Breast epithelium (tissue), 4 donors: Measurements from ENCODE around the gene XYLT1. TPM values are rescaled to one million over a fixed set of nuclear protein-coding genes. Genes with fewer than 3 reads are reported as not detected.

Source experiments
- DNase-seq, 2 donors: peaks; one replicate each; pipeline ENCODE4 v3.0.0-alpha.2; 2019; ENCODE audit warnings: low spot score in 2 of 2
- H3K27ac ChIP-seq, 2 donors: fragments of 200-600 bp; sonication (generic) in 1 of 2; one replicate each; pipeline ENCODE4 v1.5.1; 2016 to 2019; ENCODE audit warnings: mild to moderate bottlenecking in 1 of 2
- H3K27me3 ChIP-seq, 2 donors: fragments of 200-600 bp; sonication (generic) in 1 of 2; one replicate each; pipeline versions ENCODE4 v1.5.1 to v1.6.0; 2017 to 2019; ENCODE audit warnings: control low read depth in 1 of 2, mild to moderate bottlenecking in 1 of 2
- H3K36me3 ChIP-seq: fragments of 200-600 bp; one replicate; pipeline ENCODE4 v1.5.1; 2019
- H3K4me1 ChIP-seq, 2 donors: fragments of 200-600 bp; sonication (generic); one replicate each; pipeline ENCODE4 v1.5.1; 2016 to 2019; ENCODE audit warnings: control low read depth in 1 of 2
- H3K4me3 ChIP-seq, 3 donors: fragments of 200-600 bp; sonication (generic); 1 replicate in 2 of 3; 2 replicates in 1 of 3; pipeline ENCODE4 v1.5.1; 2016 to 2019; ENCODE audit warnings: mild to moderate bottlenecking in 3 of 3, moderate library complexity in 2 of 3
- H3K9me3 ChIP-seq, 2 donors: fragments of 200-600 bp; sonication (generic) in 1 of 2; one replicate each; pipeline ENCODE4 v1.5.1; 2016 to 2019; ENCODE audit warnings: control low read depth in 1 of 2
- POLR2A ChIP-seq: fragments of 450-650 bp; IDR thresholded peaks from one replicate; pipeline ENCODE4 v1.6.1; 2016; ENCODE audit warnings: antibody characterized with exemption, mild to moderate bottlenecking, moderate library complexity
- POLR2AphosphoS5 ChIP-seq, 3 donors: sonication (generic); formaldehyde crosslinking; IDR thresholded peaks; one replicate each; pipeline ENCODE4 v1.6.1; 2017; ENCODE audit warnings: antibody characterized with exemption in 3 of 3
- intact Hi-C: fragments of 100-400 bp; cut with DNase I; formaldehyde crosslinking; loops from one replicate; pipeline ENCODE4 v1.15.1; 2023; ENCODE audit warnings: low total_unique reads
- total RNA-seq, 3 donors: library from RNA; depleted of rRNA; stranded (reverse); fragments of >200 nt; gene quantifications; one replicate each; pipeline ENCODE4 v1.1.0, GENCODE V29; 2016
- TF ChIP-seq, protein P1 (sequence below), 3 donors: fragments of 450-650 bp; IDR thresholded peaks; one replicate each; pipeline ENCODE4 v1.5.1; 2016 to 2017; ENCODE audit warnings: antibody characterized with exemption in 3 of 3, mild to moderate bottlenecking in 3 of 3, moderate library complexity in 3 of 3

XYLT1 gene
- total RNA-seq, 3 donors from 2014 or later, result 11.9 to 32.8 (median 13.8) TPM

- H3K9me3 ChIP-seq, result no peaks in the 10 kb centered on the region
- no peaks in the 10 kb centered on the region for H3K27me3 ChIP-seq
- H3K4me1 ChIP-seq, result no peaks in the 10 kb centered on the region
- H3K4me3 ChIP-seq, result no peak overlapping the region
- intact Hi-C loops, result loop anchor here (10.0 kb wide), 1 partner anchor 495 kb away; no protein-coding TSS in a partner anchor
- no peaks in the 10 kb centered on the region for H3K36me3 ChIP-seq
- H3K27ac ChIP-seq, result no peak overlapping the region
- no peak for DNase-seq
- TF ChIP-seq, protein P1, sequence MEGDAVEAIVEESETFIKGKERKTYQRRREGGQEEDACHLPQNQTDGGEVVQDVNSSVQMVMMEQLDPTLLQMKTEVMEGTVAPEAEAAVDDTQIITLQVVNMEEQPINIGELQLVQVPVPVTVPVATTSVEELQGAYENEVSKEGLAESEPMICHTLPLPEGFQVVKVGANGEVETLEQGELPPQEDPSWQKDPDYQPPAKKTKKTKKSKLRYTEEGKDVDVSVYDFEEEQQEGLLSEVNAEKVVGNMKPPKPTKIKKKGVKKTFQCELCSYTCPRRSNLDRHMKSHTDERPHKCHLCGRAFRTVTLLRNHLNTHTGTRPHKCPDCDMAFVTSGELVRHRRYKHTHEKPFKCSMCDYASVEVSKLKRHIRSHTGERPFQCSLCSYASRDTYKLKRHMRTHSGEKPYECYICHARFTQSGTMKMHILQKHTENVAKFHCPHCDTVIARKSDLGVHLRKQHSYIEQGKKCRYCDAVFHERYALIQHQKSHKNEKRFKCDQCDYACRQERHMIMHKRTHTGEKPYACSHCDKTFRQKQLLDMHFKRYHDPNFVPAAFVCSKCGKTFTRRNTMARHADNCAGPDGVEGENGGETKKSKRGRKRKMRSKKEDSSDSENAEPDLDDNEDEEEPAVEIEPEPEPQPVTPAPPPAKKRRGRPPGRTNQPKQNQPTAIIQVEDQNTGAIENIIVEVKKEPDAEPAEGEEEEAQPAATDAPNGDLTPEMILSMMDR (IDR thresholded peaks at IDR 0.05), result no peak
- TF ChIP-seq POLR2A, result no peak
Observed at GRCh38 chr16:17499223-17499902, 28.6 kb upstream of the XYLT1 start.

DNA sequence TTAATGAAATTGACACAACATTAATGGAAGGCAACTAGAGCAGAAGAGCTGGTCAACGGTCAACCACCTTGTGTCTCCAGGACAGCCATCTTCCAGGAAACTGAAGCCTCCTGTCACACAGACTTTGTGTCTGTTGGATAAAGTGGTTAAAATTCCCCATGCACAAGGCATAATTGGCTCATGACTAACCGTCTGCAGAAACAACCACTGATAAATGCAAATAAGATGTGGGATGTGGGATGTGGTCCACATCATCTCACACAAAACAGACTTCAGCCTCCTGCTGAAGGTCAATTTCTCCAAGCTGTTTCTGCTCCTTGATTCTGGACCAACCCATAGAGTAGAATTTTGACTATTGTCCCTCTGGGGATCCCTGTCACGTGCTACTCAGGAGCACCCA is 26.9 kb upstream of the XYLT1 start:
- no peaks in the 10 kb centered on the region for H3K27me3 ChIP-seq
- no peak for DNase-seq
- H3K9me3 ChIP-seq, result no peaks in the 10 kb centered on the region
- H3K4me1 ChIP-seq, result no peaks in the 10 kb centered on the region
- H3K27ac ChIP-seq, result no peak overlapping the region
- H3K4me3 ChIP-seq, result no peak overlapping the region
- TF ChIP-seq, protein P1 (IDR thresholded peaks at IDR 0.05), result no peak
- no peak for TF ChIP-seq POLR2AphosphoS5 (IDR thresholded peaks at IDR 0.05)
- TF ChIP-seq POLR2A, result no peak
- no peaks in the 10 kb centered on the region for H3K36me3 ChIP-seq
- intact Hi-C loops, result loop anchor here (10.0 kb wide), 1 partner anchor 493 kb away; no protein-coding TSS in a partner anchor

DNA sequence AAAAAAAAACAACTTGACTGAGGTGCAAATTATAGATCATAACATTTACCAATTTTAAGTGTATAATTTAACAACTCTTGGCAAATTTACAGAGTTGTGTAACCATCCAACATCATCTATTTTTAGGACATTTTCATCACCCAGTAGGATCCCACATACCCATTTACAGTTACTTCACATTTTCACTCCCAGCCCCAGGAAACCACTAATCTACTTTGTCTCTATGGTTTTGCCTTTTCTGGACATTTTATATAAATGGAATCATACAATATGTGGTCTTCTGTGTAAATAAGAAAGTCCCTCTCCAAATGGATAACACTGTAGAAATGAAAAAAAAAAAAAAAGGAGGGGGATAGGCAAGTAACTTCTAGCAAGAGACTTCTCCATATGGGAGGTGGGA is 26.1 kb upstream of the XYLT1 start:
- H3K4me1 ChIP-seq, result no peaks in the 10 kb centered on the region
- H3K27me3 ChIP-seq, result no peaks in the 10 kb centered on the region
- H3K4me3 ChIP-seq, result no peak overlapping the region
- H3K27ac ChIP-seq, result no peak overlapping the region
- no peak for TF ChIP-seq POLR2AphosphoS5 (IDR thresholded peaks at IDR 0.05)
- no peak for TF ChIP-seq POLR2A
- TF ChIP-seq, protein P1 (IDR thresholded peaks at IDR 0.05), result no peak
- no peaks in the 10 kb centered on the region for H3K36me3 ChIP-seq
- intact Hi-C loops, result loop anchor here (10.0 kb wide), 1 partner anchor 492 kb away; no protein-coding TSS in a partner anchor
- no peaks in the 10 kb centered on the region for H3K9me3 ChIP-seq
- no peak for DNase-seq

GRCh38 chr16:17493012-17493411 is 22.3 kb upstream of the XYLT1 start:
- intact Hi-C loops, result loop anchor here (10.0 kb wide), 1 partner anchor 488 kb away; no protein-coding TSS in a partner anchor
- TF ChIP-seq POLR2A (no peak), POLR2AphosphoS5 (IDR thresholded peaks at IDR 0.05) (no peak)
- TF ChIP-seq, protein P1 (IDR thresholded peaks at IDR 0.05), result no peak

GRCh38 chr16:17491140-17491662 is 20.4 kb upstream of the XYLT1 start:
- H3K27me3 ChIP-seq, result no peaks in the 10 kb centered on the region
- H3K4me3 ChIP-seq, result no peak overlapping the region
- TF ChIP-seq, protein P1 (IDR thresholded peaks at IDR 0.05), result no peak
- no peak for TF ChIP-seq POLR2AphosphoS5 (IDR thresholded peaks at IDR 0.05)
- no peak for TF ChIP-seq POLR2A
- H3K4me1 ChIP-seq, result no peaks in the 10 kb centered on the region
- no peaks in the 10 kb centered on the region for H3K36me3 ChIP-seq
- DNase-seq, result no peak
- H3K9me3 ChIP-seq, result no peaks in the 10 kb centered on the region
- intact Hi-C loops, result loop anchor here (10.0 kb wide), 1 partner anchor 486 kb away; no protein-coding TSS in a partner anchor
- H3K27ac ChIP-seq, result no peak overlapping the region

More at GRCh38 chr16:17493012-17493411, 22.3 kb upstream of the XYLT1 start:
- Histone ChIP-seq H3K4me3 (no peak overlapping the region), H3K4me1 (no peaks in the 10 kb centered on the region), H3K27me3 (no peaks in the 10 kb centered on the region), H3K36me3 (no peaks in the 10 kb centered on the region), H3K9me3 (no peaks in the 10 kb centered on the region), H3K27ac (no peak overlapping the region)
- DNase-seq, result no peak
